HG03060 (cell line): ENCODE measurements around the gene USP40.

Experiments
- ATAC-seq: cut with Tn5 transposase; IDR thresholded peaks from one replicate; pipeline ENCODE4 v1.9.1; 2021; ENCODE audit warnings: low read depth, moderate number of reproducible peaks; ENCODE audit not compliant: unreplicated experiment

Gene USP40

GRCh38 chr2:233479616-233480489, 86.7 kb downstream of the USP40 start:
- no peak for ATAC-seq

GRCh38 chr2:233477548-233478433, 88.8 kb downstream of the USP40 start:
- ATAC-seq, result no peak

- no peak for ATAC-seq
Observed at GRCh38 chr2:233476651-233477547, 89.7 kb downstream of the USP40 start.

- ATAC-seq, result no peak
Observed at GRCh38 chr2:233476063-233476410, 90.5 kb downstream of the USP40 start.

GRCh38 chr2:233474308-233475160, 92.0 kb downstream of the USP40 start:
- no peak for ATAC-seq

GRCh38 chr2:233473878-233474277, 92.7 kb downstream of the USP40 start:
- ATAC-seq, result no peak

- no peak for ATAC-seq
Observed at GRCh38 chr2:233473386-233473791, 93.2 kb downstream of the USP40 start.

- ATAC-seq, result no peak
Observed at GRCh38 chr2:233471291-233472035, 95.1 kb downstream of the USP40 start.

GRCh38 chr2:233470839-233471238, 95.7 kb downstream of the USP40 start:
- no peak for ATAC-seq

GRCh38 chr2:233470011-233470687, 96.4 kb downstream of the USP40 start:
- ATAC-seq, result no peak

- ATAC-seq, result no peak
Observed at GRCh38 chr2:233469261-233470010, 97.1 kb downstream of the USP40 start.

GRCh38 chr2:233468741-233469110, 97.9 kb downstream of the USP40 start:
- ATAC-seq, result no peak

- ATAC-seq, result no peak
Observed at GRCh38 chr2:233468047-233468740, 98.4 kb downstream of the USP40 start.

- no peak for ATAC-seq
Observed at GRCh38 chr2:233466991-233467603, 99.5 kb downstream of the USP40 start.

GRCh38 chr2:233464531-233465240, 101.9 kb downstream of the USP40 start:
- no peak for ATAC-seq

- ATAC-seq, result no peak
Observed at GRCh38 chr2:233464056-233464455, 102.5 kb downstream of the USP40 start.
